ENCODE measurements around the gene CTNNA3.

GRCh38 chr10:66737241-66737640 is 958.8 kb downstream of the CTNNA3 start:
- TF ChIP-seq POLR2A (IDR thresholded peaks at IDR 0.05) = no peak
- TF ChIP-seq CTCF (IDR thresholded peaks at IDR 0.05) = no peak
